Glutamatergic neuron (in vitro differentiated cells): ENCODE data around the gene RASA3. TPM values are rescaled to one million over a fixed set of nuclear protein-coding genes. Genes with fewer than 3 reads are reported as not detected.

Experiments
- DNase-seq: peaks from one replicate; pipeline ENCODE4 v3.0.0; 2022
- H3K27ac Mint-ChIP-seq: one replicate; pipeline ENCODE4 v1.8.0; 2020; ENCODE audit warnings: mild to moderate bottlenecking, mixed read lengths, inconsistent platforms; ENCODE audit not compliant: unreplicated experiment
- H3K27me3 Mint-ChIP-seq: one replicate; pipeline ENCODE4 v1.8.0; 2020; ENCODE audit warnings: mild to moderate bottlenecking, moderate library complexity, mixed read lengths, inconsistent platforms; ENCODE audit not compliant: unreplicated experiment
- H3K36me3 Mint-ChIP-seq: one replicate; pipeline ENCODE4 v1.8.0; 2020; ENCODE audit warnings: mild to moderate bottlenecking, mixed read lengths, inconsistent platforms; ENCODE audit not compliant: unreplicated experiment
- H3K4me1 Mint-ChIP-seq: one replicate; pipeline ENCODE4 v1.8.0; 2020; ENCODE audit warnings: mild to moderate bottlenecking, low read depth, mixed read lengths, inconsistent platforms; ENCODE audit not compliant: unreplicated experiment
- H3K4me3 Mint-ChIP-seq: one replicate; pipeline ENCODE4 v1.8.0; 2020; ENCODE audit warnings: mild to moderate bottlenecking, mixed read lengths, inconsistent platforms; ENCODE audit not compliant: unreplicated experiment
- H3K9me3 Mint-ChIP-seq: one replicate; pipeline ENCODE4 v1.8.0; 2020; ENCODE audit warnings: mild to moderate bottlenecking, moderate library complexity, mixed read lengths, inconsistent platforms; ENCODE audit not compliant: unreplicated experiment
- total RNA-seq: library from RNA; stranded (reverse); fragmentation: NEBNext Ultra II Directional; extraction: Animal tissue kit (Norgen Biotek cat#: 25700); gene quantifications from one replicate; pipeline ENCODE4 v1.2.1, GENCODE V29; 2021; ENCODE audit not compliant: unreplicated experiment
- TF ChIP-seq, protein P1 (sequence below): fragments of 200-600 bp; sonication (generic); IDR thresholded peaks from one replicate; pipeline ENCODE4 v1.5.0; 2021; ENCODE audit not compliant: partially characterized antibody, unreplicated experiment

Gene RASA3
- total RNA-seq, 1 donor from 2014 or later, result 15.2 TPM

GRCh38 chr13:113962975-113963374 lies 169.4 kb downstream of the RASA3 start:
- Mint-ChIP-seq H3K36me3 (peaks cover 18% of the 10 kb centered on the region), H3K4me3 (no peak overlapping the region), H3K9me3 (peaks cover 14% of the 10 kb centered on the region), H3K4me1 (no peaks in the 10 kb centered on the region), H3K27me3 (peaks cover 9% of the 10 kb centered on the region), H3K27ac (no peak overlapping the region)
- TF ChIP-seq, protein P1, sequence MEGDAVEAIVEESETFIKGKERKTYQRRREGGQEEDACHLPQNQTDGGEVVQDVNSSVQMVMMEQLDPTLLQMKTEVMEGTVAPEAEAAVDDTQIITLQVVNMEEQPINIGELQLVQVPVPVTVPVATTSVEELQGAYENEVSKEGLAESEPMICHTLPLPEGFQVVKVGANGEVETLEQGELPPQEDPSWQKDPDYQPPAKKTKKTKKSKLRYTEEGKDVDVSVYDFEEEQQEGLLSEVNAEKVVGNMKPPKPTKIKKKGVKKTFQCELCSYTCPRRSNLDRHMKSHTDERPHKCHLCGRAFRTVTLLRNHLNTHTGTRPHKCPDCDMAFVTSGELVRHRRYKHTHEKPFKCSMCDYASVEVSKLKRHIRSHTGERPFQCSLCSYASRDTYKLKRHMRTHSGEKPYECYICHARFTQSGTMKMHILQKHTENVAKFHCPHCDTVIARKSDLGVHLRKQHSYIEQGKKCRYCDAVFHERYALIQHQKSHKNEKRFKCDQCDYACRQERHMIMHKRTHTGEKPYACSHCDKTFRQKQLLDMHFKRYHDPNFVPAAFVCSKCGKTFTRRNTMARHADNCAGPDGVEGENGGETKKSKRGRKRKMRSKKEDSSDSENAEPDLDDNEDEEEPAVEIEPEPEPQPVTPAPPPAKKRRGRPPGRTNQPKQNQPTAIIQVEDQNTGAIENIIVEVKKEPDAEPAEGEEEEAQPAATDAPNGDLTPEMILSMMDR, result no peak
- no peak for DNase-seq

GRCh38 chr13:113962386-113962785 lies 170.0 kb downstream of the RASA3 start:
- Mint-ChIP-seq H3K4me3 (no peak overlapping the region), H3K27ac (no peak overlapping the region), H3K9me3 (peaks cover 17% of the 10 kb centered on the region), H3K36me3 (peaks cover 18% of the 10 kb centered on the region), H3K27me3 (peaks cover 11% of the 10 kb centered on the region), H3K4me1 (no peaks in the 10 kb centered on the region)
- no peak for DNase-seq
- TF ChIP-seq, protein P1, result no peak

DNA sequence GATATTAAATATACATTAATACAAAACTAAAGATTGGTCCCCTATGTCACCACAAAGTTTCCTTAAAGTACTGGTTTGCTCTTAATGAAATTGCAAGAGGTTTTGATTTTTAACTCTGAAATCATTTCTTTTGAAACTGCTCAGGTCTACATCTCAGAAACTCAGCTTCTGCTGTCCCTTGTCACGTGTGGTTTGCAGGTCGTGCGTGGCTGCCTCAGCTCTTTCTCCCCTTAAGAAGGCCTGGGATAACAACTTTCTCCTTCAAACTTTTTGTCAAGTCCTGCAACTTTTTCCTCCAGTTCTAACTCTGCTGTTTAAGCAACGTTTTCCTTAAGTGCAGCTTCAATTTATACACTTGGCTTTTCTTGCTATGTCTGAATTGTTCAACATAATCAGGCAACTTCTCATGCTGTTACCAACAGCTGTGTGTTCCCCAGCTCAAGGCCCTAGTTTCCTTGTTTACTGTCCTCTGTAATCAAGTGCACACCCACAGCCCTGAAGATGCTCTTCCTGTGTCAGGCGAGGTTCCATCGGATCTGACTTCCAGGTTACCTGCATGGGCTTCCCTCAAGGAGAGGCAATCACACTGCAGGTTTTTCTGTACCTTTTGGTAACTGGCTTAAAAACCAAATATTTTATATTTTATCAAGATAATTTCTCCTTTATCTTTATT lies 172.0 kb downstream of the RASA3 start:
- Mint-ChIP-seq H3K4me1 (no peaks in the 10 kb centered on the region), H3K9me3 (peaks cover 25% of the 10 kb centered on the region), H3K27ac (no peak overlapping the region), H3K36me3 (peaks cover 27% of the 10 kb centered on the region), H3K27me3 (peaks cover 15% of the 10 kb centered on the region), H3K4me3 (no peak overlapping the region)
- no peak for DNase-seq
- TF ChIP-seq, protein P1, result no peak

- Mint-ChIP-seq H3K4me3 (no peak overlapping the region), H3K27me3 (peaks cover 15% of the 10 kb centered on the region), H3K36me3 (peaks cover 35% of the 10 kb centered on the region), H3K4me1 (no peaks in the 10 kb centered on the region), H3K27ac (no peak overlapping the region), H3K9me3 (peaks cover 31% of the 10 kb centered on the region)
- DNase-seq, result no peak
- TF ChIP-seq, protein P1, result no peak
Measured at GRCh38 chr13:113959198-113959597, 173.2 kb downstream of the RASA3 start.

- H3K36me3 Mint-ChIP-seq, result peaks cover 35% of the 10 kb centered on the region
- peak overlapping the region; percentile 48 for H3K27ac Mint-ChIP-seq
- TF ChIP-seq, protein P1, result no peak
- no peak for DNase-seq
- peaks cover 31% of the 10 kb centered on the region for H3K9me3 Mint-ChIP-seq
- H3K27me3 Mint-ChIP-seq, result peaks cover 17% of the 10 kb centered on the region
- H3K4me1 Mint-ChIP-seq, result no peaks in the 10 kb centered on the region
- H3K4me3 Mint-ChIP-seq, result no peak overlapping the region
Measured at GRCh38 chr13:113958373-113958772, 174.1 kb downstream of the RASA3 start.
